Activated T-cell treated with anti-CD3 and anti-CD28 coated beads for 1 hour (primary cell): ENCODE measurements around the gene SMAD3.

Source experiments
- DNase-seq: peaks from one replicate; pipeline ENCODE4 v3.0.0-alpha.2; 2020; ENCODE audit warnings: low read depth

The SMAD3 gene

GRCh38 chr15:67082007-67082536 is 16.7 kb downstream of the SMAD3 start:
- DNase-seq, result peak; percentile 48

GRCh38 chr15:67083135-67083762 is 17.8 kb downstream of the SMAD3 start:
- DNase-seq, result no peak

- DNase-seq, result no peak
Observed at GRCh38 chr15:67084561-67084960, 19.2 kb downstream of the SMAD3 start.

GRCh38 chr15:67085237-67085817 is 19.9 kb downstream of the SMAD3 start:
- no peak for DNase-seq

- no peak for DNase-seq
Observed at GRCh38 chr15:67085818-67086636, 20.6 kb downstream of the SMAD3 start.

GRCh38 chr15:67086637-67086914 is 21.2 kb downstream of the SMAD3 start:
- no peak for DNase-seq

- DNase-seq, result no peak
Observed at GRCh38 chr15:67087507-67088172, 22.2 kb downstream of the SMAD3 start.

- DNase-seq, result no peak
Observed at GRCh38 chr15:67089217-67090193, 24.1 kb downstream of the SMAD3 start.

GRCh38 chr15:67090297-67091070 is 25.1 kb downstream of the SMAD3 start:
- DNase-seq, result no peak

- peak; percentile 38 for DNase-seq
Observed at GRCh38 chr15:67091071-67091979, 25.9 kb downstream of the SMAD3 start.

GRCh38 chr15:67091980-67092677 is 26.7 kb downstream of the SMAD3 start:
- no peak for DNase-seq

- no peak for DNase-seq
Observed at GRCh38 chr15:67092752-67093503, 27.5 kb downstream of the SMAD3 start.

- DNase-seq, result no peak
Observed at GRCh38 chr15:67093504-67093862, 28.1 kb downstream of the SMAD3 start.

- DNase-seq, result no peak
Observed at GRCh38 chr15:67094001-67094826, 28.8 kb downstream of the SMAD3 start.

- DNase-seq, result no peak
Observed at GRCh38 chr15:67095912-67096311, 30.5 kb downstream of the SMAD3 start.

GRCh38 chr15:67096546-67097294 is 31.3 kb downstream of the SMAD3 start:
- no peak for DNase-seq

- no peak for DNase-seq
Observed at GRCh38 chr15:67097424-67097823, 32.0 kb downstream of the SMAD3 start.
